Liver (tissue), 3 donors: ENCODE data around the gene SLC9B1.
"Not testable (repeated sequence)": the region's sequence is repeated elsewhere in the genome, so short reads cannot be mapped to it uniquely, and the experiment has no call there.

Source experiments
- FOXA1 ChIP-seq: IDR thresholded peaks from 2 replicates; pipeline ENCODE4 v1.6.1; 2016; ENCODE audit warnings: antibody characterized with exemption
- JUND ChIP-seq, 2 donors: IDR thresholded peaks; 2 replicates each; pipeline ENCODE4 v1.6.1; 2016; ENCODE audit warnings: antibody characterized with exemption in 2 of 2
- YY1 ChIP-seq: IDR thresholded peaks from 2 replicates; pipeline ENCODE4 v1.6.1; 2016; ENCODE audit warnings: antibody characterized with exemption, mild to moderate bottlenecking
- TF ChIP-seq, protein P1 (sequence below): fragments of 150-350 bp; IDR thresholded peaks from 2 replicates; pipeline ENCODE4 v1.5.1; 2017; ENCODE audit warnings: improper control_type of control experiment, low read depth, low read length; ENCODE audit not compliant: missing input control
- donor health status: healthy.
- donor health status: healthy.

DNA sequence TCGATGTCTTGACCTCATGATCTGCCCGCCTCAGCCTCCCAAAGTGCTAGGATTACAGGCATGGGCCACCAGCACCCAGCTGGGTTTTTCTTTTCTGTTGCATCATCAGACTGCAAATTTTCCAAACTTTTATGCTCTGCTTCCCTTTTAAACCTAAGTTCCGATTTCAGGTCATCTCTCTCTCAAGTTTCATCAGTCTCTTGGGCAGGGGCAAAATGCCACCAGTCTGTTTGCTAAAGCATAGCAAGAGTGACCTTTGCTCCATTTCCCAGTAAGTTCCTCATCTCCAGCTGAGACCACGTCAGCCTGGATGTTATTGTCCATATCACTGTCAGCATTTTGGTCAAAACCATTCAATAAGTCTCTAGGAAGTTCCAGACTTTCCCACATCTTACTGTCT, 141.2 kb downstream of the SLC9B1 start:
- TF ChIP-seq YY1 (peak; percentile 58), JUND (IDR thresholded peaks at IDR 0.05) (peak; percentile 70 to 81)
- not testable (repeated sequence) for TF ChIP-seq FOXA1
- TF ChIP-seq, protein P1, sequence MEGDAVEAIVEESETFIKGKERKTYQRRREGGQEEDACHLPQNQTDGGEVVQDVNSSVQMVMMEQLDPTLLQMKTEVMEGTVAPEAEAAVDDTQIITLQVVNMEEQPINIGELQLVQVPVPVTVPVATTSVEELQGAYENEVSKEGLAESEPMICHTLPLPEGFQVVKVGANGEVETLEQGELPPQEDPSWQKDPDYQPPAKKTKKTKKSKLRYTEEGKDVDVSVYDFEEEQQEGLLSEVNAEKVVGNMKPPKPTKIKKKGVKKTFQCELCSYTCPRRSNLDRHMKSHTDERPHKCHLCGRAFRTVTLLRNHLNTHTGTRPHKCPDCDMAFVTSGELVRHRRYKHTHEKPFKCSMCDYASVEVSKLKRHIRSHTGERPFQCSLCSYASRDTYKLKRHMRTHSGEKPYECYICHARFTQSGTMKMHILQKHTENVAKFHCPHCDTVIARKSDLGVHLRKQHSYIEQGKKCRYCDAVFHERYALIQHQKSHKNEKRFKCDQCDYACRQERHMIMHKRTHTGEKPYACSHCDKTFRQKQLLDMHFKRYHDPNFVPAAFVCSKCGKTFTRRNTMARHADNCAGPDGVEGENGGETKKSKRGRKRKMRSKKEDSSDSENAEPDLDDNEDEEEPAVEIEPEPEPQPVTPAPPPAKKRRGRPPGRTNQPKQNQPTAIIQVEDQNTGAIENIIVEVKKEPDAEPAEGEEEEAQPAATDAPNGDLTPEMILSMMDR, result not testable (repeated sequence)
